NOMO-1 (cell line): ENCODE results near the gene WRNIP1.

ENCODE experiments used
- DNase-seq, 2 experiments: peaks; one replicate each; lab custom pipeline; 2025; ENCODE audit not compliant: unreplicated experiment in 2 of 2; lab: John Stamatoyannopoulos, UW

Gene WRNIP1

DNA sequence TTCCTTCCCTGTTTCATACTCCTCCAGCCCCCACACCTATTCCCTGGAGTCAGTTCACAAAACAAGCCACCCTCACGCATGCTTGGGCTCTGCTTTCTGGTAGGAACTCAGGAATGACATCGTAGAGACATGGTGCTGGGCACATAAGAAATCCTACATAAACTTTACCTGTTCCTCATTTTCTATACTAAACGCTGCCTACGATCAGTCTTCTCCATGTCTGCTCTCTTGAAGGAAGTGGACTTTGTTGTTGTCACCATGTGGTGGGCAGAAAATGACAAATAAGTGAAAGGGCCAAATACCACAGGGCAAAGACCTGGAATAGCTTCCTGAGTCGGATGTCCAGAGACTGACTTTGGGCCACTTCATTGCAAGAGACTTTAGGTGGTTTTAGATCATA is 24.6 kb upstream of the WRNIP1 start:
- DNase-seq: no peak

DNA sequence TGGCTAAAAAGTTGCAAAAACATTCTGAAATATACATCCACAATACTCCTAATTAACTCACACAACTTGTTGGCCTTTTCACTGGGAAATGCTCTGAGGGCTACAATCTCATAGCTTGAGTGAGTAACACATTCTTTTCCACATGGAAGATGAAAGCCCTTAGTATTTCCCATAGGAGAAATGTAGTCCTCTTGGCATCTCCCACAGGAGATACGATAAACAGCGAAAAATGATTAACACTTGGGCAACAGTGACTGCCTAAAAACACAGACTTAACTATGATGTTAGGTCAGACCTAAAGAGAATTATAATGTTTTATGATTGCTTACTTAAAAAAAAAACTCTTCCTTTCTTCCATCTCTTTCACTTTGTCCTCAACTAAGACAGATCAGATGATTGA is 23.4 kb upstream of the WRNIP1 start:
- DNase-seq: no peak

GRCh38 chr6:2743280-2744208 is 21.6 kb upstream of the WRNIP1 start:
- DNase-seq: no peak

DNA sequence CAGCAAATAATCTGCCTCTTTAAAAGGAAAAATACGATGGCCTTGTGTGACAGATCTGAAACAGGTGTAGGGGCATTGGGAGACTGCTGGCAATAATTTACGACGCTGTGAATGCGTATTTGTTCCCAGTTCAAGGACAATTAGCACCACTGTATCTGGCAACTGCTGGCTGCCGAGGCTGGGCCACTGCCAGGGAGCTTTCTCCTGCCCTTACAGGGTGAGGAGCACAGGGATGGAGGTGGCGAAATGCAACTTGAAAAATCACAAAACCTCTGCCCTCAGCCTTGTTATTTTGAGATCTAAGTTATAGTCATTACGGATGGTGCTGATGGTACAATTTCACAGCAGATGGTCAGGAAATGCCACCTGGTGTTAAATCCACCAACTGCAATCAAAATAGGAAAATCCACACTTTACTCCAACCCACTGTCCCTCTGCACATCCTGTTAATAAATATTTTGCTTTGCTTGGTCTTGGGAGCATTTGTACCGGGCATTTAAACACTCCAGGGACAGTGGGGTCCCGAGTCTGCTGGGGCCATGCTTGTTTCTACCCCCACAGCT is 20.9 kb upstream of the WRNIP1 start:
- DNase-seq: no peak

GRCh38 chr6:2744778-2745177 is 20.4 kb upstream of the WRNIP1 start:
- no peak for DNase-seq

- peak in 1 of 2 experiments; percentile 65 for DNase-seq
Measured at GRCh38 chr6:2745246-2745645, 19.9 kb upstream of the WRNIP1 start.

DNA sequence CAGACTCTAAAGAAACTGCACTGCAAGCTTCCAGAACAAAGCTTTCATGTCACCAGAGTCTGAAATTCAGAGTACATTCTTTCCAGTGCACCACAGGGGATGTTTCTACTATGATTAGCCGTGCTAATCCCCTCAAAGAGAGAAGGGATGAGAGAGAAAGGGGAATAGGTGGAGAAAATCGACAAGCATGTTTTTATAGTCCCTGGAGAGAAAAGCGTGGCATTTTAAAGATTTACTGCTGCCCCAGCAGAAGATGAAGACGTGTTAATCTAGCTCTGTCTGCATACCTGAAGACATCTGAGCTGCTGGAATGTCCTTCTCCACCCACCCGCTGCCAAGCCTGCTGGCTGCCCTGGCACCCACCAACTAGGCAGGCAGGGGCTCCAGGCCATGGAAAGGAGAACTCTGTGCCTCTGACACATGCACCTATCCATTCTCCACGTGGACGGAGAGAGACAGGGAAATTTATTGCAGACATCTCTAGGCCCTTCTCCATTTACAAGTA is 18.6 kb upstream of the WRNIP1 start:
- DNase-seq: no peak

DNA sequence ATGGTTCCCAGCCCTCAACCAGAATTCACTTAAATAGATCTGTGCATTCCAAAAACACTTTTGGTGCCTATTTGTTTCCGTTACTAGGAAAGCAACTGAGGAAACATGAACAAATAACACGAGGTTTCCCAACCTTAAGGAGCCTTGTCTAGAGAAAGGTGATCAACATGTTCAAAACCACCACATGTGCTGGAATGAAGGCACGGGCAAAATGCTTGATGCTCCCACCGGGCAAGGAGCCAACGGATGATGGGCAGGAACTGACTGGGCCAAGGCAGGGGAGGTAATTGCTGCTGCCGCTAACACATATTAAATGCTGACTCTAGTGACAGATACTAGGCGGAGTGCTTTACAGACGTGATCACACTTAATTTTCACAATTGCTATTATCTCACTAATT is 17.0 kb upstream of the WRNIP1 start:
- DNase-seq: no peak

DNA sequence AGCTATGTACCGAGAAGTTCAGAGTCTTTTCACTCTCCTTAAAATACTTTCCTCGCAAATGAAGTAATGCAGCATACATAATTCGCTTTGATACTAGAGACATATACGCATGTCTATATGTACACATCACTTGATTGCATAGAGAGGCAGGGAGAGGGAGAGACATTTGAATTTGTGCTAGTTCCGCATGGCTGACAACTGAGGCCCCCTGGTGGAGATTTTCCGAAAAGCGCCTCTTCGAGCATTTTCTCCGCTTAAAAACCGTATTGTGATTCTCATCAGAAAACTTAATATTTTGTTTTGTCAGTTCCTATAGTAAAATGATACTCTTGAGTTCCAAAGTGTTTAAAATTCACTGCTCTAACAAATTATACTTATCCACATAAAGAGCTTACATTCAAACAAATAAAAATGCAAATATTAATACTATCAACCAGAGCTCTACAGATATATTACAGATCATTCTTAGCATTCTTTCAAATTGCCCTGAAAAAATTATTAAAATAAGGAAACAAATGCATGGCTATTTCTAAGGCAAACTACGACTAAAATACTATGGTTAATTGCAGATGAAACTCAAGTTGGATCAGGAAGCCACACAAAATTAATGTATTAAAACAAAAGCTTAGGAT is 15.1 kb upstream of the WRNIP1 start:
- peak; percentile 66 to 69 for DNase-seq

GRCh38 chr6:2750832-2751231 is 14.4 kb upstream of the WRNIP1 start, which contains the start of gene MYLK4:
TSS of gene MYLK4 (minus strand) at chr6:2750922. CDS start at chr6:2749294, 1,628 bp downstream.
- no peak for DNase-seq

GRCh38 chr6:2751871-2752270 is 13.3 kb upstream of the WRNIP1 start:
- no peak for DNase-seq

DNA sequence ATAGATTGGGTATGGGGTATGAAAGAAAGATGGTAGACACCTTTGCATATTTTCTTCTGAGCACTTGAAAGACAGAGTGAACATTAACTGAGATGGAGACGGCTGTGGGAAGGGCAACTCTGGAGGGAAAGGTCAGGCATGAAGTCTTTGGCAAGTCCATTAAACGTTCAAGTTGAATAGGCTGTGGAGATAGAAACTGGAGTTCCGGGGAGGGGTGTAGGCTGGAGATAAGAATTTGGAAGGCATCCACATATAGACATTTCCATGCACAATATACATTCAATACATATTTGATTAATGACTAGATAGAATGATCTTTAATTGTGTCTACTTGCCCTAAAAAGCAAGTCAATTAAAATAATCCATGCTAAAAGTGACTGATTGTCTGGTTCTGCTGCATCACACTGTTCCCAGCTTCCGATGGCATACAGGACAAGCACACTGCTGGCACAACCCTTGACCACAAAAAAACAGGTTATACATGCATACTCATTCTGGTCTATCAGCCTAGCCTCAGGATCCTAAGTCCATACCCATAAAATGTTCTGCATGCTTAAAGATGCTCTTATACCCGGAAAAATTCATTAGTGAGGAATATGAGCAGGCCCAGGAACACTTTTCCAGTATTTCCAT is 12.6 kb upstream of the WRNIP1 start:
- no peak for DNase-seq

- no peak for DNase-seq
Measured at GRCh38 chr6:2753110-2753489, 12.1 kb upstream of the WRNIP1 start.

GRCh38 chr6:2753743-2754142 is 11.4 kb upstream of the WRNIP1 start:
- no peak for DNase-seq

- DNase-seq: no peak
Measured at GRCh38 chr6:2754393-2754792, 10.8 kb upstream of the WRNIP1 start.

DNA sequence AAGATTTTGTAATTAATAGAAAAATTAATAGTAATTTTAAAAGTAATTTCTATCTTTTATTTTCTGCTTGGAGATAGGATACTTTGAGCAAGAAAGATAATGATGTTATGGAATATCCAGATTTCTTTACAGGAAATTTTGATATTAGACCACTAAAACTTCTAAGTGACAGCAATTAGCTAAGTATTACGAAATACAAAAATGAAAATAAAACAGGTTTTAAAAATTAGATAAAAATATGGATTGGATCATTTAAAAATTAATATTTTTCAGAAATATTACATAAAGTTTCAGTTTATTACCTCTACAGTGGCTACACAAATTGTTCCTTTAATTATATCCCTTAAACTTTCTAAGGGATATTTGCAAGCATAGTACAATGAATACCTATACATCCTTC is 10.3 kb upstream of the WRNIP1 start:
- no peak for DNase-seq

GRCh38 chr6:2755456-2755855 is 9.7 kb upstream of the WRNIP1 start:
- DNase-seq: no peak

DNA sequence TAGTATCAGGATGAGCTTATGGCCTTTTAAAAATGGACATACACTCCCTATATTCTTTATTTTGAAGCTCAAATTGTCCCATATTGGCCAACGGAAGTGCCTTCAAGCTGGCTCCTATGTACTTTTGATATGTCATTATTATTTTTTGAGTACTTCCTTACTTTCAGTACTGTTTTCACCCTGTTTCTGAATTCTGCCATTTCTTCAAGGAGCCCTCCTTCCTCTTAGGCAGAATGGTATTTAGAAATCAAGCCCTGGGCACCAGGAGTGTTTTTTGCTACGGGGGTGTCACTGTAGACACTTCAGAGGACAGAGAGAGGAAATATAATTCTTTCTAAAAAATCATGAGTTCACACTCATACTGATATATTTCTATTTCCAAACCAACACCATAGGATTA is 9.0 kb upstream of the WRNIP1 start:
- DNase-seq: peak in 1 of 2 experiments; percentile 19

- no peak for DNase-seq
Measured at GRCh38 chr6:2756687-2757224, 8.4 kb upstream of the WRNIP1 start.

GRCh38 chr6:2758980-2759379 is 6.2 kb upstream of the WRNIP1 start:
- no peak for DNase-seq
